Esophagus muscularis mucosa (tissue), 4 donors: ENCODE results near the gene TMEM40. TPM values are rescaled to one million over a fixed set of nuclear protein-coding genes. Genes with fewer than 3 reads are reported as not detected.

Experiments
- DNase-seq: peaks from one replicate; pipeline ENCODE4 v3.0.0-alpha.2; 2017; ENCODE audit errors: extremely low spot score
- H3K27ac ChIP-seq, 4 donors: fragments of 200-600 bp; sonication (generic); replicated peaks in 1 of 4; 1 replicate in 3 of 4; 2 replicates in 1 of 4; pipeline ENCODE4 v1.5.1; 2016 to 2019; ENCODE audit warnings: mild to moderate bottlenecking in 1 of 4
- H3K27me3 ChIP-seq, 4 donors: fragments of 200-600 bp; sonication (generic); one replicate each; pipeline versions ENCODE4 v1.5.1 to v1.6.0; 2016 to 2019
- H3K36me3 ChIP-seq, 4 donors: fragments of 200-600 bp; sonication (generic); one replicate each; pipeline ENCODE4 v1.5.1; 2016 to 2019
- H3K4me1 ChIP-seq, 4 donors: fragments of 200-600 bp; sonication (generic); one replicate each; pipeline ENCODE4 v1.5.1; 2016 to 2019
- H3K4me3 ChIP-seq, 4 donors: fragments of 200-600 bp; sonication (generic); 1 replicate in 2 of 4; 2 replicates in 2 of 4; pipeline ENCODE4 v1.5.1; 2016 to 2019; ENCODE audit warnings: mild to moderate bottlenecking in 4 of 4, moderate library complexity in 1 of 4
- H3K9me3 ChIP-seq, 4 donors: fragments of 200-600 bp; sonication (generic); 1 replicate in 3 of 4; 2 replicates in 1 of 4; pipeline ENCODE4 v1.5.1; 2016 to 2019
- EP300 ChIP-seq: sonication (generic); formaldehyde crosslinking; IDR thresholded peaks from one replicate; pipeline ENCODE4 v1.6.1; 2017; ENCODE audit warnings: antibody characterized with exemption
- POLR2A ChIP-seq: fragments of 450-650 bp; IDR thresholded peaks from one replicate; pipeline ENCODE4 v1.6.1; 2017; ENCODE audit warnings: antibody characterized with exemption, moderate library complexity, mild to moderate bottlenecking, low read depth
- POLR2AphosphoS5 ChIP-seq, 2 donors: sonication (generic); formaldehyde crosslinking; IDR thresholded peaks; one replicate each; pipeline ENCODE4 v1.6.1; 2017; ENCODE audit warnings: antibody characterized with exemption in 2 of 2
- WGBS: methylation state at CpG from one replicate; pipeline ENCODE4 v1.1.5; 2018; 5-methylcytosine and 5-hydroxymethylcytosine counted together
- intact Hi-C: fragments of 100-400 bp; cut with DNase I; formaldehyde crosslinking; loops from one replicate; pipeline ENCODE4 v1.15.1; 2023
- total RNA-seq, 4 donors: library from RNA; depleted of rRNA; stranded (reverse); fragments of >200 nt; gene quantifications; one replicate each; pipeline versions ENCODE4 v1.1.0 to v1.2.1, GENCODE V29; 2016
- TF ChIP-seq, protein P1 (sequence below), 3 experiments: fragments of 200-600 bp in 2 of 3; fragments of 450-650 bp in 1 of 3; sonication (generic) in 2 of 3; IDR thresholded peaks; one replicate each; pipeline ENCODE4 v1.5.1; 2017 to 2019; ENCODE audit warnings: antibody characterized with exemption in 3 of 3, mild to moderate bottlenecking in 2 of 3, moderate library complexity in 1 of 3

Gene TMEM40
- total RNA-seq, 4 donors from 2014 or later, result not detected

DNA sequence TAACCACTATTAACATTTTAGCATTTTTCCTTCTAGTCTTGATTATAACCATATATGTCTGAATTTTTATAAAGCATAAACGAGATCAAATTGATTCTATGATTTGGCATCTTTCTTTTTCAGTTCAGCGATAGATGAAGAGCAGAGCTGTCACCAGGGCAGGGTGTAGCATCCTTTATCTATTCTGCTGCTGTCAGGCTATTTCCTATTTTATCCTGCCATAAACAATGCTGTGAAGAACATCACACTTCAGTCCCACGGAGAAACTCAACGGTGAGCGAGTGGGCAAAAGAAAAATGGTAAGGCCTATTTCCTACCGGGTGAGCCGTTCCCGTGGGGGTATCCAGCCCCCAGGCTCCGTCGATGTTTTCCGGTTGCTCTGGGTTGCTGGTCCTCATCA lies 15.5 kb downstream of the TMEM40 start:
- Histone ChIP-seq H3K4me1 (no peaks in the 10 kb centered on the region), H3K4me3 (no peak overlapping the region), H3K27me3 (no peaks in the 10 kb centered on the region), H3K27ac (no peak overlapping the region), H3K36me3 (no peaks in the 10 kb centered on the region), H3K9me3 (no peaks in the 10 kb centered on the region)
- intact Hi-C loops, result no loop called here
- TF ChIP-seq POLR2AphosphoS5 (IDR thresholded peaks at IDR 0.05), result no peak
- no peak for TF ChIP-seq POLR2A
- TF ChIP-seq, protein P1, sequence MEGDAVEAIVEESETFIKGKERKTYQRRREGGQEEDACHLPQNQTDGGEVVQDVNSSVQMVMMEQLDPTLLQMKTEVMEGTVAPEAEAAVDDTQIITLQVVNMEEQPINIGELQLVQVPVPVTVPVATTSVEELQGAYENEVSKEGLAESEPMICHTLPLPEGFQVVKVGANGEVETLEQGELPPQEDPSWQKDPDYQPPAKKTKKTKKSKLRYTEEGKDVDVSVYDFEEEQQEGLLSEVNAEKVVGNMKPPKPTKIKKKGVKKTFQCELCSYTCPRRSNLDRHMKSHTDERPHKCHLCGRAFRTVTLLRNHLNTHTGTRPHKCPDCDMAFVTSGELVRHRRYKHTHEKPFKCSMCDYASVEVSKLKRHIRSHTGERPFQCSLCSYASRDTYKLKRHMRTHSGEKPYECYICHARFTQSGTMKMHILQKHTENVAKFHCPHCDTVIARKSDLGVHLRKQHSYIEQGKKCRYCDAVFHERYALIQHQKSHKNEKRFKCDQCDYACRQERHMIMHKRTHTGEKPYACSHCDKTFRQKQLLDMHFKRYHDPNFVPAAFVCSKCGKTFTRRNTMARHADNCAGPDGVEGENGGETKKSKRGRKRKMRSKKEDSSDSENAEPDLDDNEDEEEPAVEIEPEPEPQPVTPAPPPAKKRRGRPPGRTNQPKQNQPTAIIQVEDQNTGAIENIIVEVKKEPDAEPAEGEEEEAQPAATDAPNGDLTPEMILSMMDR (IDR thresholded peaks at IDR 0.05), result no peak
- no peak for DNase-seq
- WGBS, result 92% methylated on average over 11 of the region's 11 CpGs

DNA sequence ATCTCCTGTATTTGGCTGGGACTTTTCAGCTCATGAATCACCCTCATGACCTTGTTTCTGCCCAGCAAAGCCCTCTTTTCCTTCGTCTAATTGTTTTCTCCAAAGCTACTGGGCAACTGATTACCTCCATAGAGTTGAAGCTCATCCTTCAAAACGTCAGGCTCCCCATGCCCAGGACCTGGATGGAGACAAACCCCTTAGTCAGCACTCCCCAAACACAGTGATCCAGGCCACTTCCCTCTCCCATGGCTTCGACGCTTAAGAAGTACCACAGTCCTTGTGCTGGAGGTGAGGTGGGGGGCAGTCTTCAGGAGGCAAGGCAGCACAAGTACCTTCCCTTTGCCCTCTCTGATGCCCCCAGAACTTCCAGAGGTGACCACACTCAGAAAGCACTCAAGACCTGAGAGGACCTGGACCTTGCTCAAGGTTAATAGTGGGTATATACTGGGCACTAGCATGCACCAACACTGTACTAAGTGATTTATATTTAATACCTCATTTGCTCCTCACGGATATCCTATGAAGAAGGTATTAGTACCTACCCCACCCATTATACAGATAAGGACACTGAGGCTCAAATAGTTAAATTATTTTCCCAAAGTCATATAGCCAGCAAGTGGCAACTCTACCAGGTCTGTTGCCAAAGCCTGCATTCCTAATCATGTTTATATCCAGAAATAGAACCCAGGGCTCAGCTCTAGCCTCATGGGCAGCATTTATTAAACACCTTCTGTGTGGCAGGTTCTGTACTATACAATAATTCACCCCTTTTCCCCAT lies 16.5 kb downstream of the TMEM40 start:
- H3K4me1 ChIP-seq, result no peaks in the 10 kb centered on the region
- no peak overlapping the region for H3K4me3 ChIP-seq
- no peaks in the 10 kb centered on the region for H3K9me3 ChIP-seq
- no peaks in the 10 kb centered on the region for H3K36me3 ChIP-seq
- WGBS, result 73% methylated on average over 5 of the region's 5 CpGs
- intact Hi-C loops, result no loop called here
- DNase-seq, result no peak
- H3K27me3 ChIP-seq, result no peaks in the 10 kb centered on the region
- H3K27ac ChIP-seq, result no peak overlapping the region
- no peak for TF ChIP-seq POLR2A
- TF ChIP-seq, protein P1 (IDR thresholded peaks at IDR 0.05), result no peak

- Histone ChIP-seq H3K9me3 (no peaks in the 10 kb centered on the region), H3K4me1 (no peaks in the 10 kb centered on the region), H3K27ac (no peak overlapping the region), H3K27me3 (no peaks in the 10 kb centered on the region), H3K4me3 (no peak overlapping the region), H3K36me3 (no peaks in the 10 kb centered on the region)
- 80% methylated on average over 2 of the region's 2 CpGs for WGBS
- no peak for DNase-seq
- TF ChIP-seq POLR2A (no peak), POLR2AphosphoS5 (IDR thresholded peaks at IDR 0.05) (no peak), EP300 (no peak)
- TF ChIP-seq, protein P1 (IDR thresholded peaks at IDR 0.05), result no peak
- intact Hi-C loops, result no loop called here
Observed at GRCh38 chr3:12741209-12741608, 17.9 kb downstream of the TMEM40 start.

- H3K4me3 ChIP-seq, result no peak overlapping the region
- H3K27me3 ChIP-seq, result no peaks in the 10 kb centered on the region
- no peak overlapping the region for H3K27ac ChIP-seq
- no peaks in the 10 kb centered on the region for H3K36me3 ChIP-seq
- H3K9me3 ChIP-seq, result no peaks in the 10 kb centered on the region
- 83% methylated on average over 5 of the region's 6 CpGs for WGBS
- no peak for DNase-seq
- no peaks in the 10 kb centered on the region for H3K4me1 ChIP-seq
- TF ChIP-seq POLR2A, result no peak
- TF ChIP-seq EP300, result no peak
- TF ChIP-seq, protein P1 (IDR thresholded peaks at IDR 0.05), result no peak
- TF ChIP-seq POLR2AphosphoS5 (IDR thresholded peaks at IDR 0.05), result no peak
- intact Hi-C loops, result no loop called here
Observed at GRCh38 chr3:12737833-12738232, 21.2 kb downstream of the TMEM40 start.

DNA sequence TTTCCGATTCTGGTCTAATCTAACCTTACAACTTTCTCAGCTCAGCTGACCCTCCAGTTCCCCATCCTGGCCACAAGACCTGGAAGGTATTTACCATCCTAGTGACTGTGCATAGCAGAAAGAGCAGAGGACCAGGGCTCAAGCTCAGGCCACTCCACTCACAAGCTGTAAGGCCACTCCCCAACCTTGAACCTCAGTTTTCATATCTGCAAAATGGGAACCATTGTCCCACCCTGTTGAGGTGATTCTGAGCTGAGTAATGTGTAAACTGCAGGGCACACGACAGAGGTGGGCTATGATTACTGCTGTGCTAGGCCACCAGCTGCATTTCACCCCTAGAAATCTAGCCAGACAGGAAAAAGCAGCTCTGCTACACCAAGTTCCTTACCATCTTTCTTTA lies 21.7 kb downstream of the TMEM40 start:
- H3K27me3 ChIP-seq, result no peaks in the 10 kb centered on the region
- TF ChIP-seq, protein P1 (IDR thresholded peaks at IDR 0.05), result no peak
- DNase-seq, result no peak
- no peak overlapping the region for H3K27ac ChIP-seq
- H3K4me1 ChIP-seq, result no peaks in the 10 kb centered on the region
- intact Hi-C loops, result no loop called here
- H3K9me3 ChIP-seq, result no peaks in the 10 kb centered on the region
- H3K4me3 ChIP-seq, result no peak overlapping the region
- H3K36me3 ChIP-seq, result no peaks in the 10 kb centered on the region
- WGBS, result 83% methylated on average over 2 of the region's 2 CpGs
